GM19035 (cell line): ENCODE data around the gene TIGIT.

Source experiments
- ATAC-seq: cut with Tn5 transposase; IDR thresholded peaks from one replicate; pipeline ENCODE4 v1.9.1; 2021; ENCODE audit not compliant: unreplicated experiment

TIGIT gene

GRCh38 chr3:114350690-114351089 is 56.9 kb downstream of the TIGIT start:
- no peak for ATAC-seq

DNA sequence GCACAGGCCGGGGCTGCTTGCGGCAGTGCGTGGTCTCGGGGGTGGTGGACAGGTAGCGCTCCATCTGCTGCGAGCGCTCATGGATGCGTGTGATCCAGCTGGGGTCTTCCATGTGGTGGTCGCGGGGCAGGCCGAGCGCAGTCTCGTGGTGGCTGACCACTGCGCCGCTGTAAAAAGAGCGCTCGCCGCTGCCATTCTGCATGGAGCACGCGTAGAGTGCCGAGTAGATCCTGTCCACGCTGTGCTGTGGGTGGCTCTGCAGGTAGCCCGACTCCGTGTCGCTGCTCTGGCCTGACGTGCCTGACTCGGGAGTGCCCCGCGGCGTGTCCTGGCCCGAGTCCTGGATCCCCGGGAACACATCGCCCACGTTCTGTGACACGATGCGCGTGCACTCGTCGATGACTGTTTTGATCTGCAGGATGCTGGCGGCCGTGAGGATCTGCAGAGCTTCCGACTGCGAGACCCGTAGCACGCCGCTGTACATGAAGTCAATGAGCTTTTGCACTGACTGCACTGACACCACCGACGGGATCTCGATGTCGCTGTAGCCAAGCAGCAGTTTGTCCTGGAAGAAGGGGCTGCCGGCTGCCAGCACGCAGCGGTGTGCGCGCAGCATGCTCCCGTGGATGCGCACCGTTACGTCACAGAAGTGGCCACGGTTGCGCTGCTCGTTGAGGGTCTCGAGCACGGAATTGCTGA is 57.4 kb downstream of the TIGIT start:
- no peak for ATAC-seq

- no peak for ATAC-seq
These were observed 58.0 kb downstream of the TIGIT start for GRCh38 chr3:114351822-114352145.

DNA sequence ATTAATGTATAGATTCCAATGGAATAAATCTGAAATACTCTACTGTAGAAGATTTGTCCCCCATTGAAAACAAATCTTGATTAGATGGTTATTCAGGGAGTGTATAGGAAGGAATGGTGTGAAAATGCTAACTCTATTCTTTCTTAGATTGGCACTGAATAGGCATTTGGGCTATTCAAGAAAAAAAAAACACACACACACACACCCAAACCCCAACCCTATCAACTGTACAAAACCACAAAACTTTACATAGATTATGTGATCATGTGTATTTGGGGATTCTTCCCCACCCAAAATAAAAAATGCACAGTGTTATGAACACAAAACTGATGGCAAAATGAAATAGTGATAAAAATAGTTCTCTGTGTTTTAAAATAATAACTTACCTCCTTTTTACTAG is 61.8 kb downstream of the TIGIT start:
- ATAC-seq, result no peak

DNA sequence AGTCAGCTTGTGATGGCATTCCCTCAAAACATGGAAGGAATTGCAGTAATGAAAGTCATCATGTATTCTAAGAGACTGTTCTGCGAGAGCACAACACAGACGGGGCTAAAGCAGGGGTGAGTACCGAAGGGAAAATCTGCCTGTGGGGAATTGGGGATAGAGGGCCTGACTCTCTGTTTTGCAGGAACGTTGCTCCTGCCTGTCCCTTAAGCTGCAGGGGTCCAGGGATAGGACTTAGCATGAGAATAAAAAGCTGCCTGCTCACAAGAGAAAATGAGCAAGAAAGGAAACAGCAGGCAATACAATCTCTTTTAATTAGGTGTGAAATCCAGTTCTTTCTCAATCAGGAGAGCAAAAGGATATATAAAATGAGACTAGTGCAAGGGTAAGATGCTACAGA is 62.2 kb downstream of the TIGIT start:
- ATAC-seq, result no peak

DNA sequence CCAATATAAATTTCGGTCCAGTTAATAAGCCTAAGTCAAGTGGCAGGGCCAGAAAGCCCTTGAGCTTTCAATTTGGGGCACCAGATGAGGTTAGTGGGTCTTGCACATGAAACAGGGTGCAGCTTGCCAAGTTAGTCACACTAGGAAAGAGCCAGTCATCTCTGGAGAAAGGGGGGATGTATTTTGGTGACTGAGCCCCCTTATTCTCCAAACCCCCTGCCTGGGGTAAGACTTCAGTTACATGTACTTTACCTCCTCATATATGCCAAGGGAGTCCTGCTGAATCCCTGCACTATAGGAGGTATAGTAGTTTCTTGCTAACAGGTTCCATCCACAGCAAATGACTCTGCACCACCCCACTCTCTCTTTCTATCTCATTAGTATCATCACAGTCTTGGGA is 62.7 kb downstream of the TIGIT start:
- no peak for ATAC-seq
